Measurements from ENCODE around the gene PDP2. TPM values are rescaled to one million over a fixed set of nuclear protein-coding genes. Genes with fewer than 3 reads are reported as not detected.

PDP2 gene
- total RNA-seq, 1 donor from 2014 or later: 11.7 TPM

- peak; percentile 62 for DNase-seq (ENCODE audit: low read depth)
- H3K27me3 ChIP-seq (ENCODE audit: control insufficient read depth, insufficient read depth, low read length): no peaks in the 10 kb centered on the region
- no peaks in the 10 kb centered on the region for H3K36me3 ChIP-seq (ENCODE audit: control insufficient read depth, insufficient read depth, low read length)
- TF ChIP-seq, protein P1, sequence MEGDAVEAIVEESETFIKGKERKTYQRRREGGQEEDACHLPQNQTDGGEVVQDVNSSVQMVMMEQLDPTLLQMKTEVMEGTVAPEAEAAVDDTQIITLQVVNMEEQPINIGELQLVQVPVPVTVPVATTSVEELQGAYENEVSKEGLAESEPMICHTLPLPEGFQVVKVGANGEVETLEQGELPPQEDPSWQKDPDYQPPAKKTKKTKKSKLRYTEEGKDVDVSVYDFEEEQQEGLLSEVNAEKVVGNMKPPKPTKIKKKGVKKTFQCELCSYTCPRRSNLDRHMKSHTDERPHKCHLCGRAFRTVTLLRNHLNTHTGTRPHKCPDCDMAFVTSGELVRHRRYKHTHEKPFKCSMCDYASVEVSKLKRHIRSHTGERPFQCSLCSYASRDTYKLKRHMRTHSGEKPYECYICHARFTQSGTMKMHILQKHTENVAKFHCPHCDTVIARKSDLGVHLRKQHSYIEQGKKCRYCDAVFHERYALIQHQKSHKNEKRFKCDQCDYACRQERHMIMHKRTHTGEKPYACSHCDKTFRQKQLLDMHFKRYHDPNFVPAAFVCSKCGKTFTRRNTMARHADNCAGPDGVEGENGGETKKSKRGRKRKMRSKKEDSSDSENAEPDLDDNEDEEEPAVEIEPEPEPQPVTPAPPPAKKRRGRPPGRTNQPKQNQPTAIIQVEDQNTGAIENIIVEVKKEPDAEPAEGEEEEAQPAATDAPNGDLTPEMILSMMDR (IDR thresholded peaks at IDR 0.05; ENCODE audit: insufficient read depth, low read length, poor library complexity, severe bottlenecking): no peak
- no peak overlapping the region for H3K4me3 ChIP-seq (ENCODE audit: low read depth, low read length)
Measured at GRCh38 chr16:66899945-66900710, 19.8 kb downstream of the PDP2 start.

- TF ChIP-seq, protein P1 (IDR thresholded peaks at IDR 0.05; ENCODE audit: insufficient read depth, low read length, poor library complexity, severe bottlenecking): no peak
- Histone ChIP-seq H3K36me3 (ENCODE audit: control insufficient read depth, insufficient read depth, low read length) (no peaks in the 10 kb centered on the region), H3K27me3 (ENCODE audit: control insufficient read depth, insufficient read depth, low read length) (no peaks in the 10 kb centered on the region), H3K4me3 (ENCODE audit: low read depth, low read length) (no peak overlapping the region)
- DNase-seq (ENCODE audit: low read depth): no peak
Measured at GRCh38 chr16:66900721-66901441, 20.6 kb downstream of the PDP2 start.

DNA sequence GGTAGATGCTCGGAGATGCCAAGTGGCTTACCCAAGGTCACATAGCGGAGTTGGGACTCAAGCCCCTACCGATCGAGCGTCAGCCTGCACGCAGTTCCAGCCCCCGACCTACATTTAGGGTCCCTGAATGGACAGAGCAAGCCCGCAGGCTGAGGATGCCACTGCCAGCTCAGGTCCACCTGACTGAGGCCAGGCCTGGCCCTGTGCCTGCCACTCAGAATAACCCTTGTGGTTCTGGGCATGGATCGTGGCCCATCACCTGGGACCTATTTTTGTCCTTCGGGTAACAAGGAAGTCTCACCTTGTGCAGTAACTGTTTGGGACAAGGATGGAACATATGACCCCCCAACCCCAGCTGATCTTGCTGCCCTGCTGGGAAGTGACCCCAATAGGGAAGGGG lies 21.3 kb downstream of the PDP2 start:
- no peaks in the 10 kb centered on the region for H3K36me3 ChIP-seq (ENCODE audit: control insufficient read depth, insufficient read depth, low read length)
- H3K27me3 ChIP-seq (ENCODE audit: control insufficient read depth, insufficient read depth, low read length): no peaks in the 10 kb centered on the region
- no peak for DNase-seq (ENCODE audit: low read depth)
- TF ChIP-seq, protein P1 (IDR thresholded peaks at IDR 0.05; ENCODE audit: insufficient read depth, low read length, poor library complexity, severe bottlenecking): no peak
- no peak overlapping the region for H3K4me3 ChIP-seq (ENCODE audit: low read depth, low read length)

DNA sequence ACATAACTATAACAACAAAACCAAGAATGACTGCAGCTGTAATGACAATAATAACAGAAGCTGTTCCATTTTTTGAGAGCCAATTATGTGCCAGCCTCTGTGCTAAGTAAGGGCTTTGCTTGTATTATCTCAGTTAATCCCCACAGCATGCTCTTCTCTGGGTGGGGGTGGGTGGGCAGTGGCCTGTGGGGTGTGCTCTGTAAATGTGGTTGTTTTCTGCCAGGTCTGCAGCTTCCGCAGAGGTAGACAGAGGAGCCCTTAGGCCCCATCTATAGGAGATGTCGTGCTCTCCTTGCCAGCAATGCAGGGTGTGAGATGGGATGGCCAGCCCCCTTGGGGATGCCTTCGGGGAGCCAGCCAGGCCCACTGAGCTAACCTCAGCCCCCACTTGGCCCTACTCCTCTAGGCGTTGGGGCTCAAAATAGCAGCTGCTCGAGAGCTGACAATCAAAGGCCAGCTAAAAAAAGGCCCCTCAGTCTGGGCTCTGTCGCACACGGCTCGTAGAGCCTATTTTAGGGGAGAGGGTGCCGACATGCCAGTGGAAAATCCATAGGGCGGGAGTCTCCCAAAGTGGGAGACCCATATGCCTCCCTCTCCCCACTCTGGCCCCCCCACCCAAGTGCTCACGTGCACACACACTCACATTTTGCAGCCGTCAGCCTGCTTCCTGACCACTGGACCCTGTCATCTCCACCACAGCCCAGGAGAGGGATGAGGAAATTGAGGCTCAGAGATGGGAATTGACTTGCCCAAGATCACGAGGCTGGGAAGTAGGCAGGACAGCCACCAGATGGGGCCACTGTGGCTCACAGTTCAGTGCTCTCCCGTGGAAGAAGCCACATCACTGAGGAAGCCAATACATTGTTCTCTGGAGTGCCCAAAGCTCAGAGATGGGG lies 22.6 kb downstream of the PDP2 start:
- DNase-seq (ENCODE audit: low read depth): no peak
- no peaks in the 10 kb centered on the region for H3K27me3 ChIP-seq (ENCODE audit: control insufficient read depth, insufficient read depth, low read length)
- TF ChIP-seq, protein P1 (IDR thresholded peaks at IDR 0.05; ENCODE audit: insufficient read depth, low read length, poor library complexity, severe bottlenecking): no peak
- H3K4me3 ChIP-seq (ENCODE audit: low read depth, low read length): no peak overlapping the region
- no peaks in the 10 kb centered on the region for H3K36me3 ChIP-seq (ENCODE audit: control insufficient read depth, insufficient read depth, low read length)

DNA sequence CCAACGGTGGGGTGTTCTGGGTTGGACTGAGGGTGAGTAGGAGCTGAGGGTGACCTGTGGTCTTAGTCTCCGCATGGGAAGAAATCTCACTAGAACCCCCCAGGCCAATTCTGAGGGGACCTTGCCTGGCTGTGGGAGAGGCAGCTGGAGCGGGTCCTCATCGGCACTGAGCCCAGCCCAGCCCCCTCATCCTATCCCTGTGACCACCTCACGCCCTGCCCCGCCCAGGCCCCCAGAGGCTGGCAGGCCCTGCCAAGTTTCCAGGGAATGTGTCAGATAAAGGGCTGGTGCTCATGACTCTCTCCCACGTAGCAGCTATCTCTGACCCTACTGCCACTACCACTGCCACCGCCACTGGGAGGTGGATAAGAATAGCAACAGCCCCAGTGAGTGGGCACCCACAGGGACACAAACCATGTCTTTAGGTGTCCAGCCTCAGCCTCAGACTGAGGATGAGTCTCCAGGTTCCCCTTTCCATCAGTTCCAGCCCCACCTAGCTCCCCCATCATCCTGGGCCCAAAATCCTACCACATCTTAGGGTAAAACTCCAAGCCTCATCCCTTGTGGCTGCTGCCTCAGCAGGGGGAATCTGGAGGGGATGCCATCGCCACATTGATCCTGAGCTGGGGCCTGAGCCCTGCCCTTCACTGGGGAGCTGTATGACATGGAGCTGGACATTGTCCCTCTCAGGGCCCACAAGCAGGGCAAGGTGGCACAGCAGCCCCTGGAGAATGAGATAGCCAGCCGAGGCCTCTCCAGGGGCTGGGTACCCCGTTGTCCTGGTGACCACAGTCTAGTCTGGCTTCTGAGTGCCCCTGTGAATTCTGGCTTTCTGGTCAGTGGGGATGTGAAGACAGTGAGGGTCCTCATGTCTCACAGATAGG lies 23.5 kb downstream of the PDP2 start:
- Histone ChIP-seq H3K36me3 (ENCODE audit: control insufficient read depth, insufficient read depth, low read length) (no peaks in the 10 kb centered on the region), H3K27me3 (ENCODE audit: control insufficient read depth, insufficient read depth, low read length) (no peaks in the 10 kb centered on the region), H3K4me3 (ENCODE audit: low read depth, low read length) (no peak overlapping the region)
- DNase-seq (ENCODE audit: low read depth): no peak
- TF ChIP-seq, protein P1 (IDR thresholded peaks at IDR 0.05; ENCODE audit: insufficient read depth, low read length, poor library complexity, severe bottlenecking): no peak
